ENCODE data around the gene CNPPD1.
A peak's percentile ranks its signal among the peaks of the same experiment; 100 is the strongest.

CNPPD1 gene

GRCh38 chr2:219176818-219177551, at the start of gene CNPPD1:
CNPPD1 (minus strand) TSS chr2:219176925; CDS start chr2:219176828, 97 bp downstream.
- ATAC-seq, result peak; percentile 78 to 83

- no peak for ATAC-seq
Measured at GRCh38 chr2:219225350-219225749, 48.6 kb upstream of the CNPPD1 start.

DNA sequence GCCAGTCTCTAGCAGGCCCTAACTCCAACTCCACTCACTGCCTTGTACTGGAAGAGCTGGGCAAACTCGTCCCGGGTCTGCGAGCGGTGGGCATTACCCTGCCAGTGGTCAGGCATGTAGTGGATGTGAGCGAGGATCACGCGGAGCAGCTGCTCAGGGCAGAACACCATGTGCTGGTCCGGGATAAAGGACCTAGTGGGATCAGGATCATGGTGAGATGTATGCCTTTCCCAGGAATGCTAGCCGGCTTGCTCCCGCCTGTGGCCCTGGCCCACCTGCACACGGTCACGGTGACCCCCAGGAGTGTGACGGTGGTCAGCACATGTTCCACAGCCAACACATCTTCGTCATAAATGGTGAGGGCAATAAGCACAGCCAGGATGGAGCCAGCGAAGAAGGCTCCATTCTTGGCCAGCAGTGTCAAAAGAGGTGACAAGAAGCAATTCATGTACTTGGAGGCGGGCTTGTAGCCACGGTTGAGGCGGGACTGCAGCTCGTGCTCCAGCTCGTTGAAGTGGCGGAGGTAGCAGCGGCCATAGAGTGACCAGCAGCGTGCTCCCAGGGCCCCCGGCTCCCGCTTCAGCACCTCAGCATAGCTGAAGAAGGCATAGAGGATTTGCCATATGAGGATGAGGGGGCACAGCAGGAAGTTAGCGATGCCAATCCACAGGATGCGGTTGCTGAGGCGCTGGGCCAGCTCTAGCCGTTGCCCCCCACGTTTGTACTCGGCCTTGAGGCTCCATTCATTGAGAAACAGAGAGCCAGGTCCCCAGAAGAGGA, 47.3 kb upstream of the CNPPD1 start:
- ATAC-seq, result no peak

DNA sequence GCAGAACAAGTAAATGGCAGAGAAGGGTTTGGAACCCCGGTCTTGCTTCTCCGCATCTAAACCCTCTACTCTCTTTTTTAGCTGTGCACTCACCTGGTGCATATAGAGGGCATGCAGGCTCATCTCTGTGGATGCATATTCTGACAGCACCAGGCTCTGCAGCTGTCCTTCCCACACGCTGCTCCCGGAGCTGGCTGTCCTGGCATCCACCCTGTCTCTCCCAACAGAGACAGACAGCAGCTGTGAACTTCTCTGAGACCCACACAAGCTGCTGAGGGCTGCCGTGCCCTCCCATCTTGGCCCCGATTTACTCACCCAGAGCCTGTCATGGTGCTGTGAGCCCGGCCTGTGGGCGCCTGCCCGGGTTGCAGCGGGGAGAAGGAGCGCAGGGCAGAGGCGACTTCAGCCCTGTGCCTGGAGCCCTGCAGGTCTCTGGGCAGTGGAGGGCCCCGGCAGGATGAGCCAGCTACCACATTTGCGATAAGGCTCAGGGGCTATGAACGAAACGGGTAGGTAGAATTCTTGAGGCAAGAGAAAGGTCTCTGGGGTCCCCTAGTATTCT, 45.3 kb upstream of the CNPPD1 start:
- ATAC-seq, result no peak

GRCh38 chr2:219220652-219221402, 44.1 kb upstream of the CNPPD1 start:
- ATAC-seq, result no peak

DNA sequence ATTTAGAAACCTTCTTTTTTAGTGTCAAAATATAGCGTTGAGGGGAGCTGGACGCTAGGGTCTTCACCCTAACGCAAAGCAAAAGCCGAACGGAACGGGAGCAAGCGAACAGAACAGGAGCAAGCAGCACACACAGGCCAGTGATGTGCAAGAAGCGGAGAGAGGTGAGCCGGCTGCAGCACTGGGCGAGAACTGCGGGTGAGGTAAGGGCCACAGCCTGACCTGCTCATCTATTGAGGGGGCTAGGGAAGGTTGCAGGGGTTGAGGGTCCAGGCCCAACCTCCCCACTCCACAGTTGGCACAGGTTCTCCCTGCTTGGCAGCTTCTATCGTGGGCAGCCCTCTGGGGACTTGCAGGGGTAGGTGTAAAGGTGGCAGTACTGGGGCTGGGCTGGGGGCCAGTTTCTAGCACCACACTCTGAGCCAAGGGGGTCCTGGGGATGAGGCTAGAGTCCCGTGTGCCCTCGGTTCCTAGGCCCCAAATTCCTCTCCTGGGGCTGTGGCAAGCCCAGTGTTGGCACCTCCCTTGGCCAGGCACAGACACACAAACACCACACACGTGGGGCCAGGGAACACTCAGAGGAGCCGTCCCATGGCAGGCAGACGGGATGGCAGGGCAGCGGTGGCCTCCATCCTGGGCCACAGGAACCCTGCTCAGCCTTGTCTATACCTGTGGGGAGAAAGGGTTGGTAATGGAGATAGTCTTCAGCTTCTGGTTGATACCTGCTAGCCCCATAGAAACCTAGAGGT, 43.2 kb upstream of the CNPPD1 start:
- no peak for ATAC-seq

DNA sequence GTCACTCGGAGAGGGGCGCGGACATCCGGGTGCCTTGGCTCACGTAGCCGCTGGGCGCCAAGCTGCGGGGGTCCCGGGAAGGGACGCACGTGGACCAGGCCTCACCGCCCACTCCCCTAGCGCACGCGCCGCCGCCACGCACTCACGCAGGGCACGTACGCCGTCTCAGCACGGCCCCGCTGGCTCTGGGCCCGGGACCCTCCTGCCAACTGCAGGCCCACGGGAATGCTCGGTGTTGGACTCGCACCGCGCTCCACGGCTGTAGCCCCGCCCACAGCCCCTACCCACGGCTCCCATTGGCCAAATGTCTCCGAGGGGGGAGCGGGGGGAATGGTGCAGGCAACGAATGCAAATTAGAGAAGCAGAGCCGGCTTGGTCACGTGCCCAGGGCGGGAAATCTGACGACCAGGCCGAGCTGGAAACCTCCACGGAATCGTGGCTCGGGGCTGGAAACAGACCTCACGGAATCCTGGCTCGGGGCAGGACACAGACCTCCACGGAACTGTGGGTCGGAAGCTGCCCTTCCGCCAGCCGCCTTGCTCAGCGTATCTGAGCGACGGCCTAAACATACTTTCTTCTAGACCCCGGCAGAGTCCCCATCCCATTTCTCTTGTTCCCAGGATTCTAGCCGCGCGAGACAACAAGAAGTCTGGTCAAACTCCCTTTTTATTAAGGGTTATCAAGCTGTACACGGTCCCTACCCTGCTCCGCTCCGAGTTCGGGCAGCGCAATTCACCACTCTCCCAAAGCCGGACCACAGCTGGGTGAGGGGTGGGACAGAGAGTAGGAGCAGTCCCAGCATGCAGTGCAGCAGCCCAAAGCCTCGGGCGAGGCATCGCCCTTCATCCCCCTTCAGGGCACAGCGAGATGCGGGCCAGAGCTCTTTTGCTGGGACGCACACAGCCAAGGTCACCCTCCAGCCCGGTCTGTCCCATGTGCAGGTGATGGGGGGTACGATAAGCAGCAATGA, 42.3 kb upstream of the CNPPD1 start, which contains the start of gene ABCB6:
ABCB6 (minus strand) TSS at position 227 of the 970 bp plus-strand sequence. CDS start 285 bp downstream, outside the sequence.
- peak; percentile 79 to 85 for ATAC-seq

DNA sequence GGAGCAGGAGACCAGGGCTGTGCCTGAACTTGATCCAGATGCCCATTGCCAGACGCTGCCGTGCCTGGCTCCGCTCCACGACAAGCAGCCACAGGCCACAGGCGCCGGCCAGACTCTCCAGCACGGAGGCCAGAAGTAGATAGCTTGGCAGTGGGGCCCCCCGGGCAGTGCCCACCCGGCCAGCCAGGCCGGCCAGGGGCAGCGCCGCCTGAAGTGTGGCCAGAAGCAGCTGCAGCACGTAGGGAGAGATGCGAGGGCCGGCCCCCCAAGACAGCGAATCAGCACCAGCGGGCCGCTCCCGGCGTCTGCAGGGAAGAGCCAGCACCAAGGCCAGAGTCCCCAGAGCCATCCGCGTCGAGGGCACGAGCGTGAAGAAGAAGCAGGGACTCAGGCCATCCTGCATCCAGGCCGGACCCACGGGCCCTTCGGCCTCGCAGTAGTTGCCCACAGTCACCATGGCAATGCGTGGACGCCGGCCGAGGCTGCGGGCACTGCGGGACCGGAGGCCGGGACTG, 41.5 kb upstream of the CNPPD1 start:
- ATAC-seq, result peak; percentile 33 to 39

- no peak for ATAC-seq
Measured at GRCh38 chr2:219216535-219216915, 39.8 kb upstream of the CNPPD1 start.

DNA sequence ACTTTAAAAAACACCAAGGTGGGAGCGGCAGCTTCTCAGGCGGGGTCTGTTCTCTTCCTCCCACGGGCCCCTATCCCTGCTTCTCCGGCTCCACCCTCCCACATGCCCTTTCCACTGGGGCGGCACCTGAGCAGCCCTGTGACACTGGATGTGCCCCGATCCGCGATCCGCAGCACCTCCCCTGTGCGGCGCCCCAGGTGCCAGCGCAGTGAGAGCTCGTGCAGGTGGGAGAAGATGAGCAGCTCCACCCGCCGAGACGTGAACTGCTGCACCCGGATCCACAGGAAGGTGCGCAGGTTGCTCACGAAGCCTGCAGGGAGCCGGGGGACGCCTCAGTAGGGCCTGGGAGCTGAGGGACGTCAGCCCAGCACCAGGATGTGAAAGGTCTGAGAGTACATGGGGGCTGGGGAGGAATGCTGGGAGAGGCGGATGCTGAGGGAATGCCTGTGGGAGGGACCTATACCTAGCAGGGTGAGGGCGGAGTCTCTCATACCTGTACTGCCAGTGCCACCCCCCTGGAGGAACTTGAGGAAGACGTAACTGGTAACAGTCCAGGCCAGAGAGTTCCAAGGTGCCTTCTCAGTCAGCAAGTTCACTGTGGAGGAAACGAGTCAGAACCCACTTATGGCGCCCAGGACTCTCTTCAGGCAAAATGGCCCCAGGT, 39.3 kb upstream of the CNPPD1 start:
- no peak for ATAC-seq

DNA sequence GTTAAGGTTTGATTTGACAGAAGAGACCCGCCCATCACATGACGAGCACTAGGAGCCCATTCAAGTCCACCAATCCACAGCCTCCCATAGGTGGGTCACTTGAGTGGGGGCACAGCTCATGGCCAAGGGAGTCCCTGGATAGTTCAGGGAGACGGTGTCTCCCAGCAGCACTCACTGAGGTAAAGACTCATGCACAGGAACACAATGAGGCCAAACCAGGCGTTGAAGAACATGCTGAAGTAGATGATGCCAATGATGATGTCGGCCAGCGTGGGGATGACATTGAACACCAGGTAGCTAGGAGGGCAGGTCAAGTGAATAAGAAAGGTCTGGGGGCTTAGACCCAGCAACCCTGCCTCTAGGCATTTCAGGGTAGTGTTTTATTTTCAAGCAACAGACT, 38.1 kb upstream of the CNPPD1 start:
- no peak for ATAC-seq

- ATAC-seq, result no peak
Measured at GRCh38 chr2:219214141-219214540, 37.4 kb upstream of the CNPPD1 start.

GRCh38 chr2:219213486-219214071, 36.9 kb upstream of the CNPPD1 start:
- no peak for ATAC-seq

GRCh38 chr2:219213026-219213415, 36.3 kb upstream of the CNPPD1 start:
- no peak for ATAC-seq

- ATAC-seq, result no peak
Measured at GRCh38 chr2:219210886-219211362, 34.2 kb upstream of the CNPPD1 start.

DNA sequence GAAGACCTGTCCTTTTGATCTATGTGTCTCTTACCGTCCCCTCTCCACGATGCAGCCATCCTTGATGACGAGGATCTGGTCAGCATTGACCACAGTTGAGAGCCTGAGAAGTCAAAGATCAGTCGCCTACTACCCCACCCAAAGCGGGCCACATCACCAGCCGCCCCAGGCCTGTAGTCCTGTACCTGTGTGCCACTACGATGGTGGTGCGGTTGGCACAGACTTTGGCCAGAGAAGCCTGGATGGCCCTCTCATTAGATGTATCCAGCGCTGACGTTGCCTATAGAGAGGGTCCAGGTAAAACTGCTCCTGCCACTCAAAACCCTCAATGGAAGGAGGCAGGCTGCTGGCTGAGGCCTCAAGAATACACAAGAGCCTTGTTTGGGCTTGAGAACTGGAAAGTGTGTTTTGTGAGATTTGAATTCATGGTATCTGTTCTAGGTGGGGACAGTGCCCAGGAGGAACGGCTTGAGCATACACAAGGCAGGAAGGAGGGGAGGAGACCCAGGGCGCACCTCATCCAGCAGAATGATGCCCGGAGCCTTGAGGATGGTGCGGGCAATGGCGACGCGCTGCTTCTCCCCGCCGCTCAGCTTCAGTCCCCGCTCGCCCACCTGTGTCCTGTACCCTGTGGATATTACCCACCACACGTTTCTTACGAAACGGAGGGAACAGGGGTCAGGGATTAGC, 33.6 kb upstream of the CNPPD1 start:
- ATAC-seq, result no peak

DNA sequence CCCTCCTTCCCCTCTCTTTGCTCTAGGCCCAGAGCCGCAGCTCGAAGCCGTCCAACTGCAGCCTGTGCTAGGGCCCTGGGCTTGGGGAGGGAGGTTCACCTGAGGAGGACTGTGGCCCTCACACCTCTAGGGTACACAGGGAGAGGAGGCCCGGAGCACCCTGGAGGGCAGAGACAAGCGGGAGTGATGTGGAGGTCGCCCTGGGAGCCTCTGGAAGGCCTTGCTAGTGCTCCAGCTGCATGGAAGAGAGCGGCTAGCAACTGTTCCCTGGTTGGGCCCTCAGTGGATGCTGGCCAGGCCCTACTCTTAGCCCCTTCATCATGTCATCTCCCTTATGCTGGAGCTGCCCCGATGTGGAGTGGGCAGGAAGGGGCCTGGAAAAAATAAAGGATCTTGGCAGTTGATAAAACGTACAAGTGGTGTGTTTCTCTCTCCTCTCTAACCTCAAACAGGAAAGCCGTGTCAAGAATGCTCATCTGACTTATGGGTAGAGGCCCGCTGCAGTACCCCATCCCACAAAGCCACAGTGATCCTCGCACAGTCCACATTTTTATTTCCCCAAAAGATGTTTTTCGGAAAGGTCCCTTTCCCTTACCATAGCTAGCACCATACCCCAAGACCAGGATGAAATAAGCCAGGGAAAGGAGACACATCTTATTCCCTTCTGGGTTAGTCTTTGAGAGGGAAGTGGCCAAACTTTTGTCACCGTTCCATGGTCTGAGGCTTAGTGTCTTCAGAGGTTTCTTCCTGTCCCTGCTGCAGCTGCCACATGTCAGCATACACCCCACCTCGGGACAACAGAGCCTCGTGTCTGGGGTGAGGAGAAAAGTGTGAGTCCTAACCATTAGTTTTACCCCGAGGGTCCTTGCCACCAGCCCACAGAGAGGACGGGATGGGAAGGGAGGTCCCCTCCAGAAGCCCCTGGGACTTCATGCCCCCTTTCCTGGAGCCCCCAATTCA, 32.8 kb upstream of the CNPPD1 start:
- no peak for ATAC-seq

Measured in activated CD4-positive, CD25-positive, alpha-beta regulatory T cell treated with anti-CD3 and anti-CD28 coated beads, Interleukin-2, amount 50 U/mL, for 24 hours (primary cell).